ENCODE measurements around the gene PLA2G4A. TPM values are rescaled to one million over a fixed set of nuclear protein-coding genes. Genes with fewer than 3 reads are reported as not detected.

PLA2G4A gene
- total RNA-seq, 1 experiment from 2014 or later, result 8.6 TPM

DNA sequence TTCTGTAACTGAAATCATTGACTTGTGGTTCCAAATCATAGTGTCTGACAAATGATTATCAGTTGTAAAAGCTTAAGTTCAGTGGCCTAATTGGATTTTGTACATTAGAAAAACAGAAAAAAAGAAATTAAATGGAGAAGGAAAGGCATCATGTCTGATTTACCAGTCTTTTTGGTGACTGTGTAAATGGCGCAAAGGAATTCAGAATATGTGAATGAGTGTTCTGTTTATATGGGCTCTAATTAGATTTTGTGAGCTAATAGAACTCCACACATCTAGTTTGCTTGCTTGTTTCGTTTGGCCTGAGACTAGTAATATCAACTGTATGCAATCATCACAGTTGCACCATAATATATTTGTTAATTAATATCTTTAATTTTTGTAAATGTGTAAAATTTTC, 151.7 kb downstream of the PLA2G4A start:
- ChIA-PET CTCF (no interaction called here), POLR2A (no interaction called here), RAD21 (ENCODE audit: low non-redundant PET in 1 of 2, low total read pairs in 2 of 2, uncharacterized antibody in 2 of 2, unreplicated experiment in 2 of 2) (no interaction called here)
- Histone ChIP-seq H3K9me3 (ENCODE audit: control insufficient read depth in 1 of 2, insufficient read depth in 1 of 2, low read depth in 1 of 2, low read length in 2 of 2) (no peaks in the 10 kb centered on the region), H3K4me1 (ENCODE audit: control insufficient read depth in 1 of 2, insufficient read depth in 2 of 2, low read length in 2 of 2) (no peaks in the 10 kb centered on the region), H3K9ac (ENCODE audit: low read length) (no peak overlapping the region), H3K79me2 (ENCODE audit: insufficient read depth, low read length) (no peaks in the 10 kb centered on the region), H4K20me1 (ENCODE audit: insufficient read depth) (no peaks in the 10 kb centered on the region), H3K4me2 (ENCODE audit: low read length) (no peak overlapping the region), H3K4me3 (replicated peaks in 1 of 2; ENCODE audit: low read depth in 1 of 2, low read length in 2 of 2) (no peak overlapping the region), H2AFZ (ENCODE audit: low read depth, low read length, poor library complexity, severe bottlenecking) (no peak overlapping the region), H3K9me2 (ENCODE audit: insufficient read depth) (no peaks in the 10 kb centered on the region), H3K36me3 (ENCODE audit: control insufficient read depth in 1 of 2, insufficient read depth in 2 of 2, low read length in 2 of 2) (no peaks in the 10 kb centered on the region), H3K27ac (ENCODE audit: low read depth, low read length) (no peak overlapping the region), H3K27me3 (ENCODE audit: insufficient read depth, low read length) (no peaks in the 10 kb centered on the region)
- no peak for ATAC-seq
- no TSS peak for BruUV-seq (replicated peaks)
- no peak for DNase-seq (ENCODE audit: low read depth, low spot score)
- intact Hi-C loops (cut with micrococcal nuclease), result no loop called here
- TF ChIP-seq, protein P1, sequence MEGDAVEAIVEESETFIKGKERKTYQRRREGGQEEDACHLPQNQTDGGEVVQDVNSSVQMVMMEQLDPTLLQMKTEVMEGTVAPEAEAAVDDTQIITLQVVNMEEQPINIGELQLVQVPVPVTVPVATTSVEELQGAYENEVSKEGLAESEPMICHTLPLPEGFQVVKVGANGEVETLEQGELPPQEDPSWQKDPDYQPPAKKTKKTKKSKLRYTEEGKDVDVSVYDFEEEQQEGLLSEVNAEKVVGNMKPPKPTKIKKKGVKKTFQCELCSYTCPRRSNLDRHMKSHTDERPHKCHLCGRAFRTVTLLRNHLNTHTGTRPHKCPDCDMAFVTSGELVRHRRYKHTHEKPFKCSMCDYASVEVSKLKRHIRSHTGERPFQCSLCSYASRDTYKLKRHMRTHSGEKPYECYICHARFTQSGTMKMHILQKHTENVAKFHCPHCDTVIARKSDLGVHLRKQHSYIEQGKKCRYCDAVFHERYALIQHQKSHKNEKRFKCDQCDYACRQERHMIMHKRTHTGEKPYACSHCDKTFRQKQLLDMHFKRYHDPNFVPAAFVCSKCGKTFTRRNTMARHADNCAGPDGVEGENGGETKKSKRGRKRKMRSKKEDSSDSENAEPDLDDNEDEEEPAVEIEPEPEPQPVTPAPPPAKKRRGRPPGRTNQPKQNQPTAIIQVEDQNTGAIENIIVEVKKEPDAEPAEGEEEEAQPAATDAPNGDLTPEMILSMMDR (IDR thresholded peaks at IDR 0.05 in 2 of 3, conservative IDR thresholded peaks at IDR 0.05 in 1 of 3; ENCODE audit: borderline replicate concordance in 1 of 3, insufficient read depth in 1 of 3, low read depth in 2 of 3, low read length in 2 of 3), result no peak
- TF ChIP-seq EZH2phosphoT487 (IDR thresholded peaks at IDR 0.05; ENCODE audit: borderline replicate concordance) (no peak), POLR2A (IDR thresholded peaks at IDR 0.05; ENCODE audit: borderline replicate concordance, extremely low read depth, insufficient read depth, insufficient read length) (no peak), CBX3 (IDR thresholded peaks at IDR 0.05; ENCODE audit: low read depth) (no peak), JUND (IDR thresholded peaks at IDR 0.05) (no peak), SP1 (IDR thresholded peaks at IDR 0.05; ENCODE audit: low read depth) (no peak), SRF (IDR thresholded peaks at IDR 0.05; ENCODE audit: low read depth) (no peak), YY1 (IDR thresholded peaks at IDR 0.05; ENCODE audit: extremely low read depth, insufficient replicate concordance, low read depth, low read length) (no peak), TCF7L2 (IDR thresholded peaks at IDR 0.05; ENCODE audit: borderline replicate concordance, extremely low read depth, insufficient read depth, insufficient read length) (no peak), ELF1 (IDR thresholded peaks at IDR 0.05; ENCODE audit: borderline replicate concordance, low read depth) (no peak), ZNF274 (IDR thresholded peaks at IDR 0.05; ENCODE audit: low read depth, low read length) (no peak), ZFX (IDR thresholded peaks at IDR 0.05) (no peak), POLR2AphosphoS5 (IDR thresholded peaks at IDR 0.05; ENCODE audit: low read depth, low read length) (no peak), RAD21 (IDR thresholded peaks at IDR 0.05; ENCODE audit: low read depth) (no peak), SIN3A (IDR thresholded peaks at IDR 0.05; ENCODE audit: low read depth) (no peak)
- TF ChIP-seq, protein P2, sequence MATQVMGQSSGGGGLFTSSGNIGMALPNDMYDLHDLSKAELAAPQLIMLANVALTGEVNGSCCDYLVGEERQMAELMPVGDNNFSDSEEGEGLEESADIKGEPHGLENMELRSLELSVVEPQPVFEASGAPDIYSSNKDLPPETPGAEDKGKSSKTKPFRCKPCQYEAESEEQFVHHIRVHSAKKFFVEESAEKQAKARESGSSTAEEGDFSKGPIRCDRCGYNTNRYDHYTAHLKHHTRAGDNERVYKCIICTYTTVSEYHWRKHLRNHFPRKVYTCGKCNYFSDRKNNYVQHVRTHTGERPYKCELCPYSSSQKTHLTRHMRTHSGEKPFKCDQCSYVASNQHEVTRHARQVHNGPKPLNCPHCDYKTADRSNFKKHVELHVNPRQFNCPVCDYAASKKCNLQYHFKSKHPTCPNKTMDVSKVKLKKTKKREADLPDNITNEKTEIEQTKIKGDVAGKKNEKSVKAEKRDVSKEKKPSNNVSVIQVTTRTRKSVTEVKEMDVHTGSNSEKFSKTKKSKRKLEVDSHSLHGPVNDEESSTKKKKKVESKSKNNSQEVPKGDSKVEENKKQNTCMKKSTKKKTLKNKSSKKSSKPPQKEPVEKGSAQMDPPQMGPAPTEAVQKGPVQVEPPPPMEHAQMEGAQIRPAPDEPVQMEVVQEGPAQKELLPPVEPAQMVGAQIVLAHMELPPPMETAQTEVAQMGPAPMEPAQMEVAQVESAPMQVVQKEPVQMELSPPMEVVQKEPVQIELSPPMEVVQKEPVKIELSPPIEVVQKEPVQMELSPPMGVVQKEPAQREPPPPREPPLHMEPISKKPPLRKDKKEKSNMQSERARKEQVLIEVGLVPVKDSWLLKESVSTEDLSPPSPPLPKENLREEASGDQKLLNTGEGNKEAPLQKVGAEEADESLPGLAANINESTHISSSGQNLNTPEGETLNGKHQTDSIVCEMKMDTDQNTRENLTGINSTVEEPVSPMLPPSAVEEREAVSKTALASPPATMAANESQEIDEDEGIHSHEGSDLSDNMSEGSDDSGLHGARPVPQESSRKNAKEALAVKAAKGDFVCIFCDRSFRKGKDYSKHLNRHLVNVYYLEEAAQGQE (IDR thresholded peaks at IDR 0.05; ENCODE audit: low read depth), result no peak
- TF ChIP-seq, protein P3, sequence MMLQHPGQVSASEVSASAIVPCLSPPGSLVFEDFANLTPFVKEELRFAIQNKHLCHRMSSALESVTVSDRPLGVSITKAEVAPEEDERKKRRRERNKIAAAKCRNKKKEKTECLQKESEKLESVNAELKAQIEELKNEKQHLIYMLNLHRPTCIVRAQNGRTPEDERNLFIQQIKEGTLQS (IDR thresholded peaks at IDR 0.05), result no peak
- TF ChIP-seq, protein P4, sequence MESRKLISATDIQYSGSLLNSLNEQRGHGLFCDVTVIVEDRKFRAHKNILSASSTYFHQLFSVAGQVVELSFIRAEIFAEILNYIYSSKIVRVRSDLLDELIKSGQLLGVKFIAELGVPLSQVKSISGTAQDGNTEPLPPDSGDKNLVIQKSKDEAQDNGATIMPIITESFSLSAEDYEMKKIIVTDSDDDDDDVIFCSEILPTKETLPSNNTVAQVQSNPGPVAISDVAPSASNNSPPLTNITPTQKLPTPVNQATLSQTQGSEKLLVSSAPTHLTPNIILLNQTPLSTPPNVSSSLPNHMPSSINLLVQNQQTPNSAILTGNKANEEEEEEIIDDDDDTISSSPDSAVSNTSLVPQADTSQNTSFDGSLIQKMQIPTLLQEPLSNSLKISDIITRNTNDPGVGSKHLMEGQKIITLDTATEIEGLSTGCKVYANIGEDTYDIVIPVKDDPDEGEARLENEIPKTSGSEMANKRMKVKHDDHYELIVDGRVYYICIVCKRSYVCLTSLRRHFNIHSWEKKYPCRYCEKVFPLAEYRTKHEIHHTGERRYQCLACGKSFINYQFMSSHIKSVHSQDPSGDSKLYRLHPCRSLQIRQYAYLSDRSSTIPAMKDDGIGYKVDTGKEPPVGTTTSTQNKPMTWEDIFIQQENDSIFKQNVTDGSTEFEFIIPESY (IDR thresholded peaks at IDR 0.05; ENCODE audit: extremely low read depth, insufficient replicate concordance, low read length), result no peak
